PC-3 (cell line): ENCODE measurements around the gene CAND1.

Source experiments
- CTCF ChIP-seq: fragments of 300-600 bp; sonication (generic); conservative IDR thresholded peaks from 2 replicates; pipeline ENCODE4 v1.5.1; 2017; ENCODE audit warnings: antibody characterized with exemption, low read depth, mild to moderate bottlenecking, low read length
- EZH2 ChIP-seq: fragments of 300-600 bp; sonication (generic); IDR thresholded peaks from one replicate; pipeline ENCODE4 v1.6.1; 2017; ENCODE audit warnings: antibody characterized with exemption, mild to moderate bottlenecking, low read length; ENCODE audit not compliant: unreplicated experiment
- EZH2phosphoT487 ChIP-seq: fragments of 300-600 bp; sonication (generic); IDR thresholded peaks from 2 replicates; pipeline ENCODE4 v1.6.1; 2018; ENCODE audit warnings: mild to moderate bottlenecking, antibody characterized with exemption, low read length, borderline replicate concordance

GRCh38 chr12:67288561-67288960 is 19.4 kb downstream of the CAND1 start:
- TF ChIP-seq CTCF (no peak), EZH2phosphoT487 (no peak), EZH2 (no peak)
